HTERT RPE-1 (cell line): Measurements from ENCODE around the gene SPSB3.

Experiments used
- in situ Hi-C: fragments of 300-500 bp; cut with MboI; formaldehyde crosslinking; loops from 4 replicates; pipeline ENCODE4 v1.14.3; 2020; ENCODE audit warnings: low sequenced_read_pairs

Gene SPSB3

DNA sequence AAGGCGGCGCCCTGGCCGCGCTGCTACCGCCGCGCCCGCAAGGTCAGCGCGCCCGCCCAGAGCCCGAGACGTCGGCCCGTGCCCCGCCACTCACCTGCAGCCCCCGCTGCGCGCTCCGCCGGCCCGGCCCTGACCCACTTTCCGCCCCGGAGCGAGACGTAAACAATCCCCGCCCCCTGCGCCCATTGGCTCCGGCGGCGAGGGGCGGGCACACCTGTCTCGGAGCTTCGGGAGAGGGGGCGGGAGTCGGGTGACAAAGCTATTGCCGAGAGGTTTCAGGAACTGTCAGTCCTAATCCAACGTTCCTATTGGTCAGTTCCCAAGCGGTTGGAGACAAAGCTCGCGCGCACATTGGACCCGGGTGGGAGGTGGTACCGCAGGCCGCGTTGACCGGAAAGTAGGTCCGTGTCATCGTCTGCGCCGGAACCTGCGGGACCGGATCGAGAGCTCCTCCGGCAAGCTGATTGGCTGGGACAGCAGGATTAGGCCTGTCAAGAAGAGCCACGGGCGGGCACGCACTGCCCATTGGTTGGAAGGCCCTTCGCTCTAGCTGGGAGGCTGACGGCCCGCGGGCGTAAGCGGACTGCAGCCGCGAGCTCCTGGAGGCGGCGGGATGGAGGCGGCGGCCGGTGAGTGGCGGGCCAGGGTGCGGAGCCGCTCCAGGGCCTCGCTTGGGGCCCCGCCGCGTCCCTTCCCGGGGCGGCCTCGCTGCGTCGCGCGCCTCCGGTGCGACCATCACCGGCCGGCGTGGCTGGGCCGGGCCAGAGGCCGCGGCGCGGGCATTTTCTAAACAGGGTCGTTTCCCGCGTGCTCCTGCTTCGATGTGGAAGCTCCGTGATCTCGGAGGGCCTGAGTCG lies at the start of gene SPSB3, which contains the start of gene NUBP2:
Gene SPSB3 (minus strand): TSS at position 164 of the 857 bp plus-strand sequence. CDS start 1,088 bp downstream, outside the sequence.
Gene NUBP2 (plus strand): TSS at position 553 of the 857 bp plus-strand sequence. CDS start 61 bp downstream, at position 614.
- in situ Hi-C loops, result no loop called here

GRCh38 chr16:1831186-1832075 lies 49.1 kb upstream of the SPSB3 start:
- in situ Hi-C loops, result no loop called here

GRCh38 chr16:1830213-1830612 lies 47.8 kb upstream of the SPSB3 start:
- in situ Hi-C loops, result no loop called here

DNA sequence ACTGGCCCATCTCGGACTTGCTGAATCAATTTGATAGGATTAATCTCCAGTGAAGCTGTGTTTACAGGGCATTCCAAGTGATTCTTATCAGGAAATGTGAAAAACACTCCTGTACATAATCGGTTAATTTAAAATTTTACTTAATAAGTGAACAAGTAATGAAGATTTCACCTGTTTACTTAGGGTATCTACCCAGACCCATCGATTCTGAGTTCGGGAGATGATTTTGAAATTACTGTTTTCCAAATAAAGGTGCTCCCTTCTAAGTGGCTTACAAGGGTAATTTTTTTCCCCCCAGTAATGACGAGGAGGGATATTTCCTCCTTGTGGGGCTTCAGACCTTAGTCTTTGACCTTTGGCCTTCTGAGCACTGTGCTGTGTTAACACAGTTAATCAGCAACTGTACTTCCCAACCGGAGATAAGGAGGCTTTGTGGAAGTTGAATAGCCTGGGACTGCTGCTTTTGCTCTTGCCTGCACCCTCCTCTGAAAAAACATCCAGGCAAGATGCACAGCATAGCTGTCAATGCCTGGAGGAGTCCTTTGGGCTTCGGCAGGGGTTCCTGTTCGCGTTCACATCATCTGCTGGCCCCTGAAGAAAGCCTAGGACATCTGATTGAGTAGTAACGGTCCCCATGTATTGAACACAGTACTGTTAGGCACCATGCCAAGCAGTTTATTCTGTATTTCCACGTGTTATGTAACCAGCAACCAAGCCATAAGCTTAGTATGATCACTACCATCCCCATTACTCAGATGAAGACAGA lies 46.5 kb upstream of the SPSB3 start:
- in situ Hi-C loops, result no loop called here

- in situ Hi-C loops, result no loop called here
Measured at GRCh38 chr16:1826691-1827573, 44.6 kb upstream of the SPSB3 start, which contains the start of the genes FAHD1 and HAGH. Gene FAHD1 (plus strand): TSS chr16:1827206. CDS start chr16:1827239, 33 bp downstream. Gene HAGH (minus strand): TSS chr16:1826825. CDS start chr16:1826787, 38 bp downstream.

GRCh38 chr16:1825864-1826690 lies 43.7 kb upstream of the SPSB3 start:
- in situ Hi-C loops, result no loop called here

DNA sequence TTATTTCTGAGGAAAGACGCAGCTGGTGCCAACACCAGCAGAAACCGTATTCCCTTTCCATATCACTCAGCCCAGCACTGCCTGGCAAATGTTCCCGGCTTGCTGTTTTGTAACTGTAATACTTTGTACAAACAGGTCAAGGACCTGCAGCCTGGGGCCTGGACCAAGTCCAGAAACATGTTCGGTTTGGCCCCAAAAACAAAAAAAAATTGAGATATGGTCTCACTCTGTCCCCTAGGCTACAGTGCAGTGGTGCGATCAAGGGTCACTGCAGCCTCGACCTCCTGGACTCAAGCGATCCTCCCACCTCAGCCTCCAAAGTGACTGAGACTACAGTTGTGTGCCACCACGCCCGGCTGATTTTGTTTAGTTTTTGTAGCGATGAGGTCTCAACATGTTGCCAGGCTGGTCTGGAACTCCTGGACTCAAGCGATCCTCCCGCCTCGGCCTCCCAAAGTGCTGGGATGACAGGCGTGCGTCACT lies 43.1 kb upstream of the SPSB3 start:
- in situ Hi-C loops, result no loop called here

DNA sequence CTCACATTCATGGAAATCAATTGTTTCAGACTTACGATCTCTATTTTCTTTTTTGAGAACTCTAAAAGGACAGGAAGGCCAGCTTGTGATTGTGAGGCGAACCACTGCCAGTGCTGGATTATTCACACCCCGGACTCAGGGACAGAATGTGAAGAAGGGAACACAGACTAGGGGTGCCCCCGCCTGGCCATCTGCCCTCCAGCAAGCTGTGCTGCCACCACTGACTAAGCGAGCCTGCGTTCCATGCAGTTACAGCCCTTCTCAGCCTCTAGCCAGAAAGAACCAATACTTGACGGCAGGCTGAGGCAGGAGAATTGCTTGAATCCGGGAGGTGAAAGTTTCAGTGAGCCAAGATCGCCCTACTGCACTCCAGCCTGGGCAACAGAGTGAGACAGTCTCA lies 41.5 kb upstream of the SPSB3 start:
- in situ Hi-C loops, result no loop called here

DNA sequence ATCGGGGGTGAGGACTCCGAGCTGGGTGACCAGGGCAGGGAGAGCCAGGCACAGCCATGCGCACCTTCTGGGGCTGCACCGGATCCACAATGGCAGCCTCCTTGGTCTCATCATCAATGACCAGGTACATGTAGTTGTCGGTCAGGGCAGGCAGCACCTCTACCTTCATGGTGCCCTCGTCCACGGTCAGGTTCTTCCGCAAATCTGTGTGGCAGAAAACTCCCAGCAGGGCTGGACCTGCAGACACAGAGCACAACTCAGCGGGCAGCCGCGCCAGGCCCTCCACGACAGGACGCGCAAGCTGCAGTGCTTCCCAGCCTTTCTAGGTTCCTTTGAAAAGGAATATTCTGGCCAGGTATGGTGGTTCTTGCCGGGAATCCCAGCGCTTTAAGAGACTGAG lies 40.4 kb upstream of the SPSB3 start:
- in situ Hi-C loops, result no loop called here

GRCh38 chr16:1821861-1822611 lies 39.7 kb upstream of the SPSB3 start:
- in situ Hi-C loops, result no loop called here

GRCh38 chr16:1820946-1821290 lies 38.5 kb upstream of the SPSB3 start:
- in situ Hi-C loops, result no loop called here

DNA sequence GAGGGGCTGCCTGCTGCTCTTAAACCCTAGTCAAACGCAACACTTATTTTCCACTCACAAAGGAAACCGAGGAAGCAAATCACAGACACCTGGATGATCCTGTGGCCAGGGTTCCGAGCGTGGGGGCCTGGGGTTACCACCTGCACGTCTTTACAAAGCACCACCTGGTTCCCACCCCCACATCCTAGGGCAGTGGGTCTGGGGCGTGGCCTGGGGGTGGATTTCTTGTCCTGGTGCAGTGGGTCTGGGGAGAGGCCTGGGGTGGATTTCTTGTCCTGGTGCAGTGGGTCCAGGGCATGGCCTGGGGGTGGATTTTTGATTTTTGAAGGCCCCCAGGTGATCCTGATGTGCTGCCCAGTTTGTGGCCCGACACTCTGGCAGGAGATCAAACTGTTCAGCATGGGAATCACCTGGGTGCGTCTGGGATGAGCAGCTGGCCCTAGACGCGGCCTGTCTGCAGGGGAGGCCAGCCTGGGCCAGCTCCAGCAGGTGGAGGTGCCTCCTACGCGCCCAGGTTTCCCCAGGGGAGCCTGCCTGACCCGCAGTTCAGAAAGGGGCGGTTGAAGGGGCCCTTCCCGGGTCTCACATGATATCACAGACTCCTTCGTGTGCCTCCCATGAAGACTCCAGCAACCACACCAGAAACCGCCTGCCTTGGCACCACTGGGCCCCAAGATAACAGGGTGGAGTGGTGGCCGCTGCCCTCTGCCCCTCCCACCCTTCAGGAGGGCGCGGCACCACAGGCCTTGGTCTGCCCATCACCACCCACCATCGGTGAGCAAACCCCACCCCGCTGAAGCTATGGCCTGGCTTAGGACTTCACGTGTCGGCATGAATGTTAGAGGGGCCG lies 38.0 kb upstream of the SPSB3 start:
- in situ Hi-C loops, result no loop called here

GRCh38 chr16:1819611-1820010 lies 37.2 kb upstream of the SPSB3 start:
- in situ Hi-C loops, result no loop called here

GRCh38 chr16:1818873-1819525 lies 36.6 kb upstream of the SPSB3 start:
- in situ Hi-C loops, result no loop called here

DNA sequence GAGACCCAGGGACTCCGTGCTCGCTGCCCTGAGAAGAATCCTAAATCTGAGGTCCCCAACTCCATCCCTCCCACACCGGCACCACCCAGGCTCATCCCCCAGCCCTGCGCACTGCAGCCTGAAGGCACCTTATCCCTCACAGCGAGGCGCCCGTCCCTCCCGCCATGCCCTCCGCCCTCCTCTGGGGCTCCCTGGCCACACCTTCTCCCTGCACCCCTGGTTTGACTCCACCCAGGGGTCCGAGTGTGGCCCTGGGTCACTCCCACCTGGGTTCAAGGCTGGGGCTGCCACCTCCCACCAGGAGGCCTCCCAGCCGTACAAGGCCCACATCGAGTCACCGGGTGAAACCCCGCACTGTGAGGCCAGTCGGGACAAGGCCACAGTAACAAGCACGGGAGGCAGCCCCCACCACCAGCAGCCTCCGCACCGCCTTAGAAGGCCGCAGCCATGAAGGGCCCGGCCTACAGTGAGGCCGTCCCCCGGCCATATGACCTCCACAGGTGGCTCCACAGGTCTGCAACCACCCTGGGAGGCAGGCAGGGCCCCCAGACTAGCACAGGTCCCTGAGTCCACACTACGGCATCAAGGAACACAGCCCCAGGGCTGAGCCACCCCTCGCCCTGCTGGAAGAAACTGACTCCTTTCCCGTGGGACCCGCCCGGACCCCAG lies 36.0 kb upstream of the SPSB3 start:
- in situ Hi-C loops, result no loop called here

DNA sequence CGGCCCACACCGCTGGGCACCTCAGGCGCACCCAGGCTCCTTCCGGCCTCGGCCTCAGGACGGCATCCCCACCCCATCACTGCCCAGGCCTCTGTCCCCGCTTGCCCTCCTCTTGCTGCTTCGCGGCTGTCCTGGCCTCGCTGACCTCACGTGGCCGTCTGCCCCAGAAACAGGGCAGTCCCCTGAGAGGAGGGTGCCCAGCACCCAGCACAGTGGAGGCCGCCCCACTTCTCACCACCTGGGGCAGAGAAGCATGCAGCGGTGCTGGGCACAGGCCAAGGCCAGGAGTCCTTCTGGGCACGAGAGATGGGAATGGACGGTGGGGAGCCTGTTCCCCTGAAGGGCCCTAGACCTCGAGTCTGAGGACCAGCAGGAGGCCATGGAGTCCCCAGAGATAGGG lies 35.3 kb upstream of the SPSB3 start:
- in situ Hi-C loops, result no loop called here
